ENCODE measurements around the gene RPL5.

RPL5 gene

DNA sequence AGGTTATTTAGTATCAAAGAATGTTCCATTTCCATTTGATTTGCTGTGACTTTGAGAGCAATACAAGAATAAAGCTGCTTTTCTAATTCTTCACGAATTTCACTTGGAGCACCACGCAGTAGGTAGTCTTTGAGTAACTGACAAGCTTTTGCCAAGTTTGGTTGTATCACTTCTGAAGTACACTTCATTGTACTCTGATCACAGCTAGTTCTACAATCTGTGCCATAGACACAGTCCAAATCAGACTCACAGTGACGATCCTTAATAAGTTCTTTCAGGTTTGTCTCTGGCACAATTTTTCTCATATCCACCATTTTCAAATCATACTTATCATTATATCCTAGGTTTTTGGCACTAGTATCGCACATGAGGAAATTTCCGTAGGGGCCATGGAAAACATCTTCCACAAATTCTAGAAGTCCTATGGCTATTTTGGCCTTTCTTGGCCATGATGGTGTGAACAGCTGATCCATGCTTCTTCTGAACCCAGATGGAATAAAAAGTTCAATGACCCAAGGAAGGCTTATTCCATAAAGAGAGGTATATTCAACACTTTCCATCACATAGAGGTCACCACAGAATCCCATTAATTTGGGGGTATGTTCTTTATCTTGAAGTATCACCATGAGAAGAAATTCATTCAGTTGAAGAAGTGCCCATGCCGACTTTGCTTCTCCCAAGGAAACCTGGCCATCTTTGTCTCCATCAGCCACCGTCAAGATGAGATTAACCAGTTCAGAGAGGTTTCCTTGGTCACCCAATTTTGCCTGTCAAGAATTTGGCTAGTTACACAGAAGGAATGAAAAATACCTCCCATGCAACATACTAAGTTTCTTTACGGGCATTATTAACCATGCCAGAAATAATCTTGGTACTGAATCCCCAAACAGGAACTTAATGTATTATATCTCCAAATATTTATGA lies 11.9 kb downstream of the RPL5 start:
- TF ChIP-seq, protein P1, sequence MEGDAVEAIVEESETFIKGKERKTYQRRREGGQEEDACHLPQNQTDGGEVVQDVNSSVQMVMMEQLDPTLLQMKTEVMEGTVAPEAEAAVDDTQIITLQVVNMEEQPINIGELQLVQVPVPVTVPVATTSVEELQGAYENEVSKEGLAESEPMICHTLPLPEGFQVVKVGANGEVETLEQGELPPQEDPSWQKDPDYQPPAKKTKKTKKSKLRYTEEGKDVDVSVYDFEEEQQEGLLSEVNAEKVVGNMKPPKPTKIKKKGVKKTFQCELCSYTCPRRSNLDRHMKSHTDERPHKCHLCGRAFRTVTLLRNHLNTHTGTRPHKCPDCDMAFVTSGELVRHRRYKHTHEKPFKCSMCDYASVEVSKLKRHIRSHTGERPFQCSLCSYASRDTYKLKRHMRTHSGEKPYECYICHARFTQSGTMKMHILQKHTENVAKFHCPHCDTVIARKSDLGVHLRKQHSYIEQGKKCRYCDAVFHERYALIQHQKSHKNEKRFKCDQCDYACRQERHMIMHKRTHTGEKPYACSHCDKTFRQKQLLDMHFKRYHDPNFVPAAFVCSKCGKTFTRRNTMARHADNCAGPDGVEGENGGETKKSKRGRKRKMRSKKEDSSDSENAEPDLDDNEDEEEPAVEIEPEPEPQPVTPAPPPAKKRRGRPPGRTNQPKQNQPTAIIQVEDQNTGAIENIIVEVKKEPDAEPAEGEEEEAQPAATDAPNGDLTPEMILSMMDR (IDR thresholded peaks at IDR 0.05; ENCODE audit: borderline replicate concordance, insufficient read depth, low read depth, low read length), result no peak
- no peak overlapping the region for H3K4me3 ChIP-seq (ENCODE audit: low read depth, low read length)

DNA sequence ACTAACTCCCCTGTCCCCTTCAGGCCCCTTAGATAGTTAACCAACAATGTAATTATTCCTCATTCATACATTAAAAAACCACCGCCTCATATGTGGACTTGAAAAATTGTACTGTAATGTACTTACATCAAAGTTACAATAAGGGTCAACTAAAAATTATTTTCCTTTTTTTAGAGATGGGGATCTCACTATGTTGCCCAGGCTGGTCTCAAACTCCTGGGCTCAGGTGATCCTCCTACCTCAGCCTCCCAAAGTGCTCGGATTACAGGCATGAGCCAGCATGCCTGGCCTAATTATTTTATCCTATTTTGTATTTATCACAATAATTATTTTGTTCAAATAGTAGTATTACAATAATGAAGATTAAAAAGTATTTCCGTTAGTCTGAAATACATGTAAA lies 12.6 kb downstream of the RPL5 start:
- no peak overlapping the region for H3K4me3 ChIP-seq (ENCODE audit: low read depth, low read length)
- TF ChIP-seq, protein P1 (IDR thresholded peaks at IDR 0.05; ENCODE audit: borderline replicate concordance, insufficient read depth, low read depth, low read length), result no peak

DNA sequence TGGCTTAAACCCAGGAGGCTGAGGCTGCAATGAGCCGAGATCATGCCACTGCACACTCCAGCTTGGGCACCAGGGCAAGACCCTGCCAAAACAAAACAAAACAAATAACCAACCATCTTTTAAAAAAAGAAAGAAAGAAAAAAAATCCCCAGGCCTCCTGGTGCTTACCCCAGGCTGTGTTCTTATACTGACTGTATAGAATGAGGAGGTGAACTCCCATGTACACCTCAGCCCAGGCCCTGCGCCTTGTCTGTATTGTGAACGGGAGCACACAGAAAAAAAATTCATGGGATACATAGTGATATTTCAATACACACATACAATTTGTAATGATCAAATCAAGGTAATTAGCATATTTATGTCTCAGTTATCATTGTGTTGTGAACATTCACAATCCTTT lies 14.1 kb downstream of the RPL5 start:
- TF ChIP-seq, protein P1 (IDR thresholded peaks at IDR 0.05; ENCODE audit: borderline replicate concordance, insufficient read depth, low read depth, low read length), result no peak
- H3K4me3 ChIP-seq (ENCODE audit: low read depth, low read length), result no peak overlapping the region

DNA sequence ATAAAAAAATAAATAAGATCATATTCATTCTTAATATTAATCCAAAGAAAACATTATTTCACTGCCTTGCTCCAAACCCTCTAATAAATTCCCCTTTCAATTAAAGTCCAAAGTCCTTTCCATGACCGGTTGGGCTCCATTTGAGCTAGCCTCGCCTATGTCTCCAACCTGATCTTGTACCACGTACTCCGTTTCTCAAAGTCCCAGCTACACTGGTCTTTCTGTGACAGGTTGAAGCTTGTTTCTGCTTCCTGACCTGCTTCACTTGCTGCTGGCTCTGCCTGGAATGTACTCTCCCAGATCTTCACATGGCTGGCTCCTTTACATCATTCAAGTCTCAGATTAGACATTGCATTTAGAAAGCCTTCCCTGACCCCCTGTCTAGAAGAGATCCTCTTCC lies 16.4 kb downstream of the RPL5 start:
- TF ChIP-seq, protein P1 (IDR thresholded peaks at IDR 0.05; ENCODE audit: borderline replicate concordance, insufficient read depth, low read depth, low read length), result no peak
- H3K4me3 ChIP-seq (ENCODE audit: low read depth, low read length), result no peak overlapping the region

DNA sequence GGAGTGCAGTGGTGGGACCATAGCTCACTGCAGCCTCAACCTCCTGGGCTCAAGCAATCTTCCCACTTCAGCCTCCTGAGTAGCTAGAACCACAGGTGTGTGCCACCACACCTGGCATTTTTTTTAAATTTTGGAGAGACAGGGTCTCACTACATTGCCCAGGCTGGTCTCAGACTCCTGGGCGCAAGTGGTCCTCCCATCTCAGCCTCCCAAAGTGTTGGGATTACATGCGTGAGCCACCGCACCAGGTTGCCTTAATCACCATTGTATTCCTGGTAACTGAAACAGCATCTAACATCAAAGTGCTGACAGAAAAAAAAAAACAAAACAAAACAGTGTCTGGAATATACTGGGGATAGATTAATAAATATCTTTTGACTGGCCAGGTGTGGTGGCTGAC lies 18.2 kb downstream of the RPL5 start:
- TF ChIP-seq, protein P1 (IDR thresholded peaks at IDR 0.05; ENCODE audit: borderline replicate concordance, insufficient read depth, low read depth, low read length), result no peak
- H3K4me3 ChIP-seq (ENCODE audit: low read depth, low read length), result no peak overlapping the region

DNA sequence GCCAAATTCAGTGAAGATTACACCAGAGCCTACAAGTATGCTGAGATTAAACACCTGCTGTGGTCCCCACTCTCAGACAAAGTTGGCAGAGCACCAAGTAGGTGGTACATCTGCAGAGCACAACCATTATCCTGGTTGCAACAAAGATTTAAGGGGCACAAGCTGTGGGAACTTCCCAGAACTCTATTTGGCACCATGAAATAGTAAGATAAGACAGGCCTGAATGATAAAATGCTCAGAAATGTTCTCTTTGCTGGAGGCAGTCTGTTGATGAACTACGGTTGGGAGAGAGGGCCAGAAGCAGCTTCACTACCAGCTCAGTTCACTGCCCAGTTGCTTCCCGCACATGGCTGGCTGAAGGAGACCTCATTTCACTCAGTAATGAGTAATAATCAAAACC lies 19.9 kb downstream of the RPL5 start:
- H3K4me3 ChIP-seq (ENCODE audit: low read depth, low read length), result no peak overlapping the region
- TF ChIP-seq, protein P1 (IDR thresholded peaks at IDR 0.05; ENCODE audit: borderline replicate concordance, insufficient read depth, low read depth, low read length), result no peak

DNA sequence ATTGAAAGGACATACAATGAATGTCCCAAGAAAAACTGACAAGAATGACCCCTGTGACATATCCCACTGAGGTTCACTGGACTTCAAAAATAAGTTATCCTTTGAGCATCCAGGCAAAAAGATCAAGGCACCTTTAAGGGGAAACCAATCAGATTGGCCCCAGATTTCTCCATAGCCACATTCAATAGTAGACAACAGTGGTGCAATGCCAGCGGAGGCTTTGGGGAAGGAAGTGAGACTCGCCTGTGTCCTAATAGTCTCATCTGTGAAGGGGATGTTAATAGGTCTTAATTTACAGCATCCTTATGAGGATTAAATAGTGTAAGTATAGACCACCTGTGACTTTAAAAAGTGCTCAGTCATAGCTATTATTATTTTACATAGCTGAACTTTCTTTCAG lies 21.5 kb downstream of the RPL5 start:
- TF ChIP-seq, protein P1 (IDR thresholded peaks at IDR 0.05; ENCODE audit: borderline replicate concordance, insufficient read depth, low read depth, low read length), result no peak

More for the DNA sequence above, 21.5 kb downstream of the RPL5 start:
- no peak overlapping the region for H3K4me3 ChIP-seq (ENCODE audit: low read depth, low read length)

Measured in GM12875 (cell line).